Measurements from ENCODE around the gene FAF1.

- no peak for TF ChIP-seq POLR2A (IDR thresholded peaks at IDR 0.05)
- no peak for TF ChIP-seq CTCF (IDR thresholded peaks at IDR 0.05)
- TF ChIP-seq POLR2AphosphoS5 (IDR thresholded peaks at IDR 0.05): no peak
Observed at GRCh38 chr1:50893466-50893865, 66.6 kb downstream of the FAF1 start.

All from transverse colon (tissue), 4 donors.